ENCODE measurements around the gene MAML3. TPM values are rescaled to one million over a fixed set of nuclear protein-coding genes. Genes with fewer than 3 reads are reported as not detected.
"Not testable (repeated sequence)": the region's sequence is repeated elsewhere in the genome, so short reads cannot be mapped to it uniquely, and the experiment has no call there.

Gene MAML3
- total RNA-seq, 1 donor from 2014 or later, result 0.79 TPM

DNA sequence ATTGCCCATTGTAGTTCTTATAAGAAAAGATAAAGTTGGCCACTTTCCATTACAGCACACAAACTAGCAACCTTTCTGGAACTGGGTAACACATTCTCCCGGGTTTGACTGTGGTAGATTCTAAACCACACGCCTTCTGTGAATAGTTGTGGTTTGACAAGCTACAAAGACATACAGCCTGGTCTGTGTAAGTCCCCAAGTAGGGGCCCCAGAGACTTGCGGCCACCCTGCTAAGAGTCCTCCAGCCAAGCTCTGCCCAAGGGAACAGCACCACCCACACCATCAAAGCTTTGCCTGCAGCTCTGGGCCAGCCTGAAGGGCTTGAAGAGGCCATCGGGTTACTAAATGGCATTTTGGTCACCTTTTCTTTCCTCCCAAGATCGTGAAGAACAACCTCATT lies 203.4 kb downstream of the MAML3 start:
- no peak for TF ChIP-seq CTCF (IDR thresholded peaks at IDR 0.05; ENCODE audit: insufficient read depth, low read length, severe bottlenecking)
- FAIRE-seq, result no peak
- H3K36me3 ChIP-seq (ENCODE audit: control insufficient read depth, insufficient read depth, low read length), result no peaks in the 10 kb centered on the region

GRCh38 chr4:139944916-139945315 lies 209.1 kb downstream of the MAML3 start:
- DNase-seq (ENCODE audit: low read depth); H3K36me3 ChIP-seq (ENCODE audit: control insufficient read depth, insufficient read depth, low read length); FAIRE-seq; H3K27me3 ChIP-seq (ENCODE audit: control insufficient read depth, insufficient read depth, low read length); H3K4me3 ChIP-seq (ENCODE audit: low read depth, low read length): not testable (repeated sequence)

More for the DNA sequence above, 203.4 kb downstream of the MAML3 start:
- H3K4me3 ChIP-seq (ENCODE audit: low read depth, low read length), result no peak overlapping the region
- H3K27me3 ChIP-seq (ENCODE audit: control insufficient read depth, insufficient read depth, low read length), result no peaks in the 10 kb centered on the region
- DNase-seq (ENCODE audit: low read depth), result no peak

DNA sequence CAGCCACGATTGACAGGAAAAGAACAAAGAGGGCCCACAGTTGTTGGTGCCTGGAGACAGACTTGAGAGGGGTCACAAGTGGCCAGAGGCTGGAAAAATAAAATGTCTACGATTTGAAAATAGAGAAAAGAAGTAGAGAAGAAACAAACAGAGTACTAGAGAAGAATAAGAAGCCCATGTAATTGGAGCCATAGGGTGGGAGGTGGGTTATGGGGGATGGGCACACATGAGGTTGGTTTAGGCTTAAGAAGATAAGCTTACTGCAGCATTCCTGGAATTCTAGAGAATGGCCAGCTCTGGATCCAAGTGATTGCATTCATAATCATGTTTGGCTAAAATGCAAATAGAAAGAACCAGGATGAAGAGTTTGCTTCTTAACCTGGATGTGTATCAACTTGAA lies 210.7 kb downstream of the MAML3 start:
- H3K4me3 ChIP-seq (ENCODE audit: low read depth, low read length), result no peak overlapping the region
- H3K27me3 ChIP-seq (ENCODE audit: control insufficient read depth, insufficient read depth, low read length), result no peaks in the 10 kb centered on the region
- FAIRE-seq (no peak), DNase-seq (ENCODE audit: low read depth) (no peak)
- no peak for TF ChIP-seq CTCF (IDR thresholded peaks at IDR 0.05; ENCODE audit: insufficient read depth, low read length, severe bottlenecking)
- no peaks in the 10 kb centered on the region for H3K36me3 ChIP-seq (ENCODE audit: control insufficient read depth, insufficient read depth, low read length)

DNA sequence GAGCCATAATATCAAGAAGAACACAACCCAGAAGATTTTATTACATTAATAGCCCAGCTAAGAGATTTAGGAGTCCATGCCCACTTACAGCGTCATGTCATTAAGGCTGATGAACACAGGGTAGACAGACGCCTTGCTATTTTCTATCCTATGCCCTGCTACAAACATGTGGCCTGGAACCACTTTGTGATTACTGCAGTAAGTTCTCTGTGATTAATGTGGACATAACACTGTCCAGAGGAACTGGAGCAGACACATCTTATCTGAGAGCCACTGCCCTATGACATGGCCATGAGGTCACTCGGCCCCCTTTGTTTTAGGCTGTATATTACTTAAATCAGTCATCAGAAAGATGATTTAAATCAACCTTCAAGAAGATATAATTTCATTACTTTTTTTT lies 211.7 kb downstream of the MAML3 start:
- Histone ChIP-seq H3K27me3 (ENCODE audit: control insufficient read depth, insufficient read depth, low read length) (no peaks in the 10 kb centered on the region), H3K36me3 (ENCODE audit: control insufficient read depth, insufficient read depth, low read length) (no peaks in the 10 kb centered on the region), H3K4me3 (ENCODE audit: low read depth, low read length) (no peak overlapping the region)
- TF ChIP-seq CTCF (IDR thresholded peaks at IDR 0.05; ENCODE audit: insufficient read depth, low read length, severe bottlenecking), result no peak
- FAIRE-seq (no peak), DNase-seq (ENCODE audit: low read depth) (no peak)

DNA sequence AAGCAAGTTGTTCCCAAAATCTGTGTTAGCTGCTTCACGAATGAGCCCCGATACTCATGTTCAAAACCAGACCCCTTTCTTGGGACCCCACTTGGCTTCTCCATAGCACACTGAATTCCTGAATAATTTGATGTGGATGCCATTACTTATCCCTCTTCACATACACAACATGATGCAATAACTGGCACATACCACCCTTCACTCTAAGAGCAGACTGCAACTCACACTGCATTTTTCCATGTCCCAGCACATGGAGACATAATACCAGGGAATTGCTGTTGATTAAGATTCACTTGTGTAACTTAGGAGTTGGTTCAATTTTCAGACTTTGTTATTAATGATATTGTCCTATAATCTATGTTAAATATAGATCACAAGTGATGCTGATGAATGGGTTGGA lies 213.4 kb downstream of the MAML3 start:
- no peaks in the 10 kb centered on the region for H3K36me3 ChIP-seq (ENCODE audit: control insufficient read depth, insufficient read depth, low read length)
- no peaks in the 10 kb centered on the region for H3K27me3 ChIP-seq (ENCODE audit: control insufficient read depth, insufficient read depth, low read length)
- no peak for DNase-seq (ENCODE audit: low read depth)
- no peak for FAIRE-seq
- TF ChIP-seq CTCF (IDR thresholded peaks at IDR 0.05; ENCODE audit: insufficient read depth, low read length, severe bottlenecking), result no peak
- no peak overlapping the region for H3K4me3 ChIP-seq (ENCODE audit: low read depth, low read length)

DNA sequence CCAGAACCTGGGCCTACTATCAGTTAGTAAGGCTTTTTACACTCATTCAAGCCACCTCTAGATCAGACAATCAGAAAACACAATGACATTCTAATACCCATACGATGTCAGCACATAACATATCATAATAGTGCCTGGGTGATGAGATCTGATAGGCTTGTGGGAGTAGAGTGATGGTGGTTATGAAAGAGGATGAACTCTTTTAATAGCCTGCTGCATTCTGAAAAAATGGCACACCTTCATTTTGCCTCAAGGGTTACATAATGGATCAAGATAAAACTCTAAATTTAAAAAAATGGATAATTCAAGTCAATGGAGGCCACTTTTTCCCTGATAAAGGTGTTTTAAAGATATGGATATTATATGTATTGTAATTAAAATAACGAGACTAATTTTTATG lies 215.6 kb downstream of the MAML3 start:
- no peak for FAIRE-seq
- H3K27me3 ChIP-seq (ENCODE audit: control insufficient read depth, insufficient read depth, low read length), result no peaks in the 10 kb centered on the region
- no peak overlapping the region for H3K4me3 ChIP-seq (ENCODE audit: low read depth, low read length)
- no peaks in the 10 kb centered on the region for H3K36me3 ChIP-seq (ENCODE audit: control insufficient read depth, insufficient read depth, low read length)
- no peak for TF ChIP-seq CTCF (IDR thresholded peaks at IDR 0.05; ENCODE audit: insufficient read depth, low read length, severe bottlenecking)
- DNase-seq (ENCODE audit: low read depth), result no peak

Measured in bronchial epithelial cell (primary cell).